GM21515 (cell line): ENCODE measurements around the gene ABCC1.

ENCODE experiments used
- ATAC-seq: cut with Tn5 transposase; IDR thresholded peaks from one replicate; pipeline ENCODE4 v1.9.1; 2021; ENCODE audit not compliant: unreplicated experiment

Gene ABCC1

GRCh38 chr16:16073891-16074881 is 124.8 kb downstream of the ABCC1 start:
- no peak for ATAC-seq

DNA sequence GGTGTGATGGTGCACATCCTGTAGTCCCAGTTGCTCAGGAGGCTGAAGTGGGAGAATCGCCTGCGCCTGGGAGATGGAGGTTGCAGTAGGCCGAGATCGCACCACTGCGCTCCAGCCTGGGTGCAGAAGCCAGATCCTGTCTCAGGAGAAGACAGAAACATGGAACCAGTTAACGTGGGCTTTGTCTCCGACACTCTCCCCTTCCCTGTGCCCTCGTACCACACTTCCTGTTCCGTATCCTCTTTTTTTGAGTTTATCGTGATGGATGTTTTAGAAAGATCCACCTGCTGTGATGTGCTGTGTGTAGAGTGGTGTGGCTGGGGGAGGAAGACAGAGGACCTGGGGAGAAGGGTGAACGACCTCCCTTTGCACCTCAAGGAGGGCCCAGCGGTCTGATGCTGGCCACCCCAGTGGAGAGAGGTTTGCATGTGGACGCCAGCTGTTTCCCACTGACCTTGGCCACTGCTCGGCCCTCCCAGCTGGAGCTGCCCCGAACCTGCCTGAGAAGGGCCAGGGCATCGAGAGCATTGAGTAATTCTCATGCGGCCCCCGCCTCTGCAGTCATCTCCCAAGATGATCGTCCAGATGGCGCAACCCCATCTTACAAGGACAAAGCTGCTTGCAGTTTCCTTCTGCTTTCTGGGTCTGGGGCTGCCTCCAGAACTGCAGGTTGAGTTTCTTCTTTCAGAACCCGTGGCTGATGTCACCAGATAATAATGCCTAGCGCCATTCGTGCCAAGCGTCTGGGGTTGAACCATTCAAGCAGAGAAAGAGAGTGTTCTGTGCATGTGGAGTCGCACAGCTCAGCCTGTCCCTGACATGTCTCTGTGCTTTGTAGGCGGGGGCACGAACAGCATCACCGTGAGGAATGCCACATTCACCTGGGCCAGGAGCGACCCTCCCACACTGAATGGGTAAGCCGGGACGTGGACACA is 126.3 kb downstream of the ABCC1 start:
- no peak for ATAC-seq

- no peak for ATAC-seq
Measured at GRCh38 chr16:16076423-16076813, 127.0 kb downstream of the ABCC1 start.

- ATAC-seq, result no peak
Measured at GRCh38 chr16:16080465-16081065, 131.1 kb downstream of the ABCC1 start.

DNA sequence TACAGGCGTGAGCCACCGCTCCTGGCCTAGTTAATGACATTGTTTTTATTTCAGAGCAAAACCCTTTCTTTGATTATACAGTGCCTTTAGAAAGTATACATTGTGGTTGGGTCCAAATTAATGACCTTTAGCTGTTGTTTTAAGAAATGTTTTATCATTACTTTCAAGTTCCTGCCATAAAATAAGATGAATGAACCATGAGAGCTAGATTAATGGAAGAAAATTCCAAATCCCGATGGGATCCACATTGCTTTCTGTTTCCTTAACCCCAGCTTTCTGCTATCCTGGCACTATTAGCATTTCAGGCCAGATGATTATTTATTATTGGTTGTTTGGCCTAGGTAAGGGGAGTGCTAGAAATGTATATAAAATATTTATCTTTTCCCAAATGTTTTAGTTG is 131.7 kb downstream of the ABCC1 start:
- no peak for ATAC-seq

DNA sequence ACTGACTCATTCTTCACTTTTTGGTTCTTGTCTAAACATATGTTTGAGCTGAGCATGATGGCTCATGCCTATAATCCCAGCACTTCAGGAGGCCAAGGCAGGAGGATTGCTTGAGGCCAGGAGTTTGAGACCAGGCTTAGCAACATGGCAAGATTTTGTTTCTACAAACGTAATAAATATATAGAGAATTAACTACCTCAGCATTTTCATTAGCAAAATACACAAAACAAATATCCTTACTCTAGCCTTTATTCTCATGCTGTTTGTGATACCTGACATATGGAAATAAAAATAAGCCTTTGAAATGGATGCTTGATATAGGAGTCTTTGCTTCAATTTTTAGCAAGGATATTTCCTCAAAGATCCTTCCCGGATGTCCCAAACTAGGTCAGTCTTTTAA is 132.8 kb downstream of the ABCC1 start:
- ATAC-seq, result no peak

- ATAC-seq, result no peak
Measured at GRCh38 chr16:16083421-16084156, 134.2 kb downstream of the ABCC1 start.

GRCh38 chr16:16084874-16085273 is 135.5 kb downstream of the ABCC1 start:
- ATAC-seq, result no peak

GRCh38 chr16:16086653-16087446 is 137.4 kb downstream of the ABCC1 start:
- ATAC-seq, result no peak

- ATAC-seq, result no peak
Measured at GRCh38 chr16:16090238-16090637, 140.8 kb downstream of the ABCC1 start.

- ATAC-seq, result no peak
Measured at GRCh38 chr16:16092925-16093627, 143.7 kb downstream of the ABCC1 start.

DNA sequence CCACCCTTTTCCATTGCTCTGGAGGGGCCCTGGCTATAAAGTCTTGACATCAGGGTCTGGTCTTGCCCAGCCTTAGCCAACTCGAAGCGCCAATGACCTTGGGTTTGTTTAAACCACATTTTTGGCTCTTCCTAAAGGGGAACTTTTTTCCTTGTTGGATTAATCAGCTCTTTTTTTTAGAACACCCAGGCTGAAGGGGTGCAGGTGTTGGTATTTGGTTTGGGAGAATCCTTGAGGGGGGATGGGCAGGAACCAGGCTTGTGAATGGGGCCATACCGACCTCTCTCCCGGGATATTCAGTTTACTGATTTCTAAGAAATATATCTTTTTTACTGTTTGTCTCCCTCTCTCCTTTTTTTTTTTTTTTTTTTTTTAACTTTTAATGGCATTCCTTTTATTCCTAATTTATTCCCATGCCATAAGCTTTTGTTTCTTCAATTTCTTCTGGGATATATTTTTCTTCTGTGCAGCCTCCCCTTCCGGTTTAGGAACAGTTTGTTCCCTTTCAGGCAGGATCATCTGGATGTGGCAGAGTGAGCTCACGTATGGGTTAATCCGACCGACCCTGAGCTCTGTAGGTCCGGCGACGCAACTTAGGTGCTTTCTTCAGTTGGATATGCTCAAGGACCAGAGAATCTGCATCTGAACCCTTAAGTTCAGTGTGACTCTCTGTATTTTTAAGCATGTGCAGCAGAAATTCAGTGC is 144.4 kb downstream of the ABCC1 start:
- no peak for ATAC-seq

GRCh38 chr16:16095646-16096045 is 146.2 kb downstream of the ABCC1 start:
- no peak for ATAC-seq

- no peak for ATAC-seq
Measured at GRCh38 chr16:16096121-16096857, 146.9 kb downstream of the ABCC1 start.

DNA sequence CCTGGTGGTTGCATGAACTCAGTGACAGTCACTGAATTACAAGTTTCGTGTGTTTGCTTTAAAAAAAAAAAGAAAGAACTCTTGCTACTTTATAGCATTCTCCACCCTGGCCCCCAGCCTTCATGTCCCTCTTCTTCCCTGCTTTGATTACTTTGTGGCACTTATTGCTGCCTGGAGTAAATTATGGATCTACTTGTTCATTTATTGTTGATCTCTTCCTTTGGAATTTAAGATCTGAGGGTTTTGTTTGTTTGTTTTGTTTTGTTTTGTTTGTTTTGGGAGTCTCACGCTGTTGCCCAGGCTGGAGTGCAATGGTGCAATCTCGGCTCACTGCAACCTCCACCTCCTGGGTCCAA is 147.4 kb downstream of the ABCC1 start:
- no peak for ATAC-seq

- no peak for ATAC-seq
Measured at GRCh38 chr16:16099320-16099719, 149.9 kb downstream of the ABCC1 start.

DNA sequence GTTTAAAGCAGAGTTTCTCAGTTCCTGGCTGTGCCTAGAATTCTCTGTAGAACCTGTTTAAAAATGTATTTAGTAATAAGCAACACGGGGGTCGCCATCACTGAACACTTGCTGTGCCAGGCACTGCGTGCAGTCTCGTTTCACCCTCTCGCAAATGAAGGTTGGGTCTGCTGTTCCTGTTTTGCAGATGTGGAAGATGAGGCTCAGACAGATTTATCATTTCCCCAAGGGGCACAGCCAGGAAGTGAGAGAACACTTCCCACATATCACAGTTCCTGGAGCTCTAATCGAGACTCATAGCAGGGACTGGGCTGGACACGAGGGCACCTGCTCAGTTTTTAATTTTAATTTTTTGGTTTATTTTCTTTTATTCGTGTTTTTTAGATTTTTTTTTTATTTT is 151.2 kb downstream of the ABCC1 start:
- ATAC-seq, result no peak

DNA sequence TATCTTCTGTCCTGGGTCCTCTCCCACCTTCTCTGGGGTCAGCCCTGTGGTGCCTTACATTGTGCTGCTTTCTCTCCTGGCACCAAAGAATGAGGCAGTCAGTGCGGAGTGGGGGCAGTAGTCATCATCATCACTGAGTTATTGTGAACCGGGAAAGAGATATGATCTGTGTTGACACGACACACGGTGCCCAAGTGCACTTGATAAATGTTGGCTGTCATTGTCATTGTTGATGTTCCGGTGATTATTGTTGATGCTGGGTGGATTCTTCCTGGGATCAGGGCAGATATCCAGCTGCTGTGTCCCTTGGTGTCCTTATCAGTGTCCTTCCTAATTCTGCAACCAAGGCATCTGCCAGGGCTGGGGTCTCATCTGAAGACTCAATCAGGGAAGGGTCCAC is 152.2 kb downstream of the ABCC1 start:
- ATAC-seq, result no peak
